Activated naive CD4-positive, alpha-beta T cell treated with anti-CD3 and anti-CD28 coated beads, Interleukin-2, amount 50 U/mL, for 72 hours (primary cell): ENCODE data around the gene ATP5ME. TPM values are rescaled to one million over a fixed set of nuclear protein-coding genes. Genes with fewer than 3 reads are reported as not detected.
A peak's percentile ranks its signal among the peaks of the same experiment; 100 is the strongest.

Source experiments
- ATAC-seq, 2 donors: fragments of 150-1000 bp; cut with Tn5 transposase; 2 replicates each; pipeline ENCODE4 v1.10.0; 2021; ENCODE audit warnings: mild to moderate bottlenecking in 2 of 2, moderate library complexity in 2 of 2
- DNase-seq, 2 donors: peaks; one replicate each; pipeline ENCODE4 v3.0.0; 2021 to 2022; ENCODE audit warnings: low spot score in 2 of 2
- H3K27ac Mint-ChIP-seq, 2 donors: one replicate each; pipeline ENCODE4 v1.8.0; 2022; ENCODE audit warnings: mild to moderate bottlenecking in 2 of 2, mixed read lengths in 2 of 2
- H3K36me3 Mint-ChIP-seq, 2 donors: one replicate each; pipeline ENCODE4 v1.8.0; 2022; ENCODE audit warnings: mixed read lengths in 2 of 2
- H3K9me3 Mint-ChIP-seq, 2 donors: one replicate each; pipeline ENCODE4 v1.8.0; 2022; ENCODE audit warnings: mixed read lengths in 2 of 2
- total RNA-seq, 2 donors: library from RNA; stranded (reverse); gene quantifications; one replicate each; pipeline ENCODE4 v1.2.3, GENCODE V29; 2022

ATP5ME gene
- total RNA-seq, 2 donors from 2014 or later, result 131 to 221 TPM

GRCh38 chr4:628311-628741, 45.8 kb downstream of the ATP5ME start:
- Mint-ChIP-seq H3K9me3 (peaks cover 11 to 15% of the 10 kb centered on the region in 2 donors), H3K36me3 (peaks cover 0 to 9% of the 10 kb centered on the region in 2 donors), H3K27ac (no peak overlapping the region)
- no peak for ATAC-seq
- no peak for DNase-seq

DNA sequence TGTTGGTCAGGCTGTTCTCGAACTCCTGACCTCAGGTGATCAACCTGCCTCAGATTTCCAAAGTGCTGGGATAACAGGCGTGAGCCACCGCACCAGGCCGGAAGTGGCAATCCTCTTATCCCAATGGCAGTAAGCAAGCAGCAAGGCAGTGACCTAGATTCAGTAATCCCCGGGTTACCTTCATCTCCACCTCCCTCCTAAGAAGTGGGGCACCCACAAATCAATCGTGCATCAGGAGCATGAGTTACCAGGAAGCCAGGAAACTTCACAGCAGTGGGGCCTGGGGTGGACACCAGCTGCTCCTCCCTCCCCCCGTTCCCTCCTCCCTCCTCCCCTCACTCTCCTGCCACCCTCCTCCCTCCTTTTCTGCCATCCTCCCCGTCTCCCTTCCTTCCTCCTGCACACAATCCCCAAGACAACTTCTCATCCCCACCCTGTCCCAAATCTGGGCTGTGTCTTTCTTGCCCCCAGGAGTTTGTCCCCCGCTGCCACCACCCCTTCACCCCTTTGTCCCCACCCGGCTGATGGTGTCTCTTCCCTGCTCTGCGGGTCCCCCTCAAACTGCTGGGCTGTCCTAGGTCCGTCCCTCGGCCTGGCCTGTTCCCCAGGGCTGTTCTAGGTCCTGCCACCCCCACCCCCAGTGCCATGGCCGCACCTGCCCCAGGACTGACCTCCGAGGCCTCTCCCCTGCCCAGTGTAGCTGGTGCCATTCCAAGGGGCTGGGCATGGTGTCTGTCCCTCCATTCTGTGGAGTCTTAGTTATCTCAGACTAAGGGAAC, 46.5 kb downstream of the ATP5ME start:
- no peak for ATAC-seq
- Mint-ChIP-seq H3K36me3 (peaks cover 0 to 7% of the 10 kb centered on the region in 2 donors), H3K9me3 (peaks cover 7 to 11% of the 10 kb centered on the region in 2 donors), H3K27ac (no peak overlapping the region)
- DNase-seq, result no peak

- ATAC-seq (no peak), DNase-seq (no peak)
- Mint-ChIP-seq H3K36me3 (no peaks in the 10 kb centered on the region), H3K27ac (no peak overlapping the region), H3K9me3 (peaks cover 0 to 4% of the 10 kb centered on the region in 2 donors)
These were observed 47.6 kb downstream of the ATP5ME start for GRCh38 chr4:626201-627091.

GRCh38 chr4:625631-626161, 48.4 kb downstream of the ATP5ME start:
- DNase-seq, result no peak
- no peak for ATAC-seq
- no peak overlapping the region for H3K27ac Mint-ChIP-seq
- H3K36me3 Mint-ChIP-seq, result no peaks in the 10 kb centered on the region
- no peaks in the 10 kb centered on the region for H3K9me3 Mint-ChIP-seq

GRCh38 chr4:624705-625590, 49.1 kb downstream of the ATP5ME start, which contains the start of gene PDE6B:
Gene PDE6B, plus strand, starts transcription at chr4:625573. Its CDS starts 54 bp downstream, at chr4:625627.
- Mint-ChIP-seq H3K9me3 (no peaks in the 10 kb centered on the region), H3K36me3 (no peaks in the 10 kb centered on the region), H3K27ac (no peak within 1 kb of the TSS)
- ATAC-seq (no peak), DNase-seq (no peak)

- no peaks in the 10 kb centered on the region for H3K9me3 Mint-ChIP-seq
- DNase-seq (no peak), ATAC-seq (no peak)
- no peaks in the 10 kb centered on the region for H3K36me3 Mint-ChIP-seq
- no peak overlapping the region for H3K27ac Mint-ChIP-seq
These were observed 50.0 kb downstream of the ATP5ME start for GRCh38 chr4:623914-624566.

DNA sequence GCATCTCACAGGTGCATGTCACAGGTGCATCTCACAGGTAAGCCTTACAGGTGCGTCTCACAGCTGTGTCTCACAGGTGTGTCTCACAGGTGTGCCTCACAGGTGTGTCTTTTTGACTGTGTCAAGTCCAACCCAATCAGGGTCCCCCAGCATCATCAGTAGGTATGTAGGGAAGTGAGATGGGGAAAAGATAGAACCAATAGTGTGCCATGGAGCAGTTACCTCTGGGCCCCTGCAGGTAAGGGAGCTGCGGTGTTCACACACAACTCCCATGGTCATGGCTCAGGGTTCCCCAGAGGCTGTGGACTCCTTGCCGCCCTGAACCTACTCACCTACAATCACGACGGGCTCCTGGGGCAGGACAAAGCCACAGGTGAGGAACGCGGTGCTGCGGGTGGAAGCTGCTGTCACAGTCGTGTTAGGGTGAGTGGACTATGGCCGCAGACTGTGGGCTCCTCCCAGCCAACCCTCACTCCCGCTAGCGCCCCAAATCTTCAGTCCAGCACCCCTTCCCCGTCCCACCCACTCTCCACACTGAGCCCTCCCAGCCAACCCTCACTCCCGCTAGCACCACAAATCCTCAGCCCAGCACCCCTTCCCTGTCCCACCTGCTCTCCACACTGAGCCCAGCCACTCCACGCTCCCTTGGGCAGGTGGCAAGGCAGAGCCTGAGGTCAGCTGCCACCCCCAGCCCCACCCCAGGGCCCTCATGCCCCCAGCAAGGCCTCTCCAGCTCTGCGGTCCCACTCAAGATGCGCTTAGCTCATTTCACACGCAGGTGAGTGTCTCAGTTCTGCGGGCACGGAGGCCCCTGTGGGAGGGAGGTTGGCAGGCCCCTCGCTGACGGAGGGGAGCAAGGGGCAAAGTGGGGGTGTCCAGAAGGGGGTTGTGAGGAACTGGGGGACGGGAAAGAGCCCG, 50.8 kb downstream of the ATP5ME start:
- ATAC-seq, result peak; percentile 24 to 28
- no peaks in the 10 kb centered on the region for H3K36me3 Mint-ChIP-seq
- DNase-seq, result no peak
- no peaks in the 10 kb centered on the region for H3K9me3 Mint-ChIP-seq
- peak overlapping the region in 1 of 2 donors; percentile 9 for H3K27ac Mint-ChIP-seq

Other genes with a start within 250 kb of the ATP5ME start
- gene ZNF721, start 175.1 kb downstream of the ATP5ME start, total RNA-seq, result 10 to 100 TPM; 37.7 to 39.8 TPM
- gene PIGG, start 175.1 kb downstream of the ATP5ME start, total RNA-seq, result 10 to 100 TPM; 43.3 to 69.4 TPM
- not detected for gene TMEM271, start 98.0 kb downstream of the ATP5ME start, total RNA-seq
- 10 to 100 TPM in 1 of 2 donors, 1 to 10 TPM in 1; 8.4 to 16.6 TPM for gene PDE6B, start 48.7 kb downstream of the ATP5ME start, total RNA-seq
- gene MYL5, start 266 bp upstream of the ATP5ME start, total RNA-seq, result 10 to 100 TPM in 1 of 2 donors, 1 to 10 TPM in 1; 7.4 to 21.8 TPM
- 1 to 10 TPM in 1 of 2 donors, under 1 TPM in 1; 0.59 to 1.3 TPM for gene SLC49A3, start 14.9 kb upstream of the ATP5ME start, total RNA-seq
- 10 to 100 TPM; 23.0 to 25.9 TPM for gene PCGF3, start 31.6 kb upstream of the ATP5ME start, total RNA-seq
- gene CPLX1, start 151.9 kb upstream of the ATP5ME start, total RNA-seq, result 1 to 10 TPM in 1 of 2 donors, under 1 TPM in 1; 0.11 to 1.9 TPM